Heart left ventricle (tissue), 13 donors: Measurements from ENCODE around the gene SLC4A9.

ENCODE experiments used
- POLR2A ChIP-seq, 2 donors: fragments of 450-650 bp; IDR thresholded peaks; one replicate each; pipeline ENCODE4 v1.6.1; 2017; ENCODE audit warnings: antibody characterized with exemption in 2 of 2, mild to moderate bottlenecking in 2 of 2, moderate library complexity in 2 of 2
- TF ChIP-seq, protein P1 (sequence below), 12 donors: fragments of 200-600 bp; sonication (generic) in 4 of 12; IDR thresholded peaks; one replicate each; pipeline versions ENCODE4 v1.5.0 to v1.8.0; 2018 to 2022; ENCODE audit warnings: antibody characterized with exemption in 12 of 12, mild to moderate bottlenecking in 5 of 12
- donor health status: ischemic (EF 13 %, LVEDD 7.1; RV severe dilation, severe dysfunction).
- donor health status: DM: no; HTN: yes; CAD: no.
- donor health status: DM: no; HTN: no; CAD: no.
- donor health status: ischemic (EF 25% LVEDD 6.9; RV normal size, moderate dysfunction).
- donor health status: ischemic (EF 25% LVEDD 5.7; RV mildly dilated, moderate dysfunction).
- donor health status: ischemic (EF 35%, LVEDD 5.7; RV mildly dilated, moderate dysfunction).
- donor health status: nonischemic (EF 11% LVEDD 7.7; RV severe dilation, severe dysfunction).
- donor health status: DM: yes; HTN: yes; CAD: no.
- donor health status: PGD.
- donor health status: ischemic (EF 29% LVEDD 5.4; RV normal size, mild dysfunction).
- donor health status: nonischemic (EF 23%, LVEDD 6.1; RV moderate dilation, normal function).

DNA sequence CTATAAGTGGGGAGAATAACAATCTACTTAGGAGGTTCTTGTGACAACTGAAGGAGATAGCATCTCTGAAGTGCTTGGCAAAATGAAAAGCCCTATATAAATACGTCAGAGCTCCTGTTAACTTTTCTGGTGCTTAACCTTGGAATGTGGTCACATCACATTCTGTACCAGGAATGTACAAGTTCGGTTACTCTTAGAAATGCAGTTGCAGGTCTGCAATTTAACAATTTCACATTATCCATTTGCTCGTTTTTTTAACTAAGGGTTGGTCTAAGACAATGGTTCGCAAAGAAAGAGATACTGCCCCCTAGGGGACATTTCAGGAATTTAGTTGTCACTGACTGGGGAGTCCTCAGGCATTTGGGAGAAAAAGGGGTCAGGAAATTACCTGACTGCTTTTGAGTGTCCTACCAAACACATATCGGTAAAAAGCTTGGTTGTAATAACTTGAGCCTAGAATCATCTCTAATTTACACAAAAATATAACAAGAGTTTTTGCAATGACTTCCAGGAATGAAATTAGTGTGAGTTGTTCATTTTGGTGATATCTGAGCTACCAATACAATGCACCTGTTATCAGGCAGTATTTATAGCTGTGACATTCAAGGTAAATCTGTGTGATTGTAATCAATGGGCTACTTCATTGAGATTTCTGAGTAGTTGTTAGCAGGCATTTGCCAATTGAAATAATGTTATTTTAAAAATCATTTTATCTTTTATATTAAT lies 8.2 kb upstream of the SLC4A9 start:
- TF ChIP-seq, protein P1, sequence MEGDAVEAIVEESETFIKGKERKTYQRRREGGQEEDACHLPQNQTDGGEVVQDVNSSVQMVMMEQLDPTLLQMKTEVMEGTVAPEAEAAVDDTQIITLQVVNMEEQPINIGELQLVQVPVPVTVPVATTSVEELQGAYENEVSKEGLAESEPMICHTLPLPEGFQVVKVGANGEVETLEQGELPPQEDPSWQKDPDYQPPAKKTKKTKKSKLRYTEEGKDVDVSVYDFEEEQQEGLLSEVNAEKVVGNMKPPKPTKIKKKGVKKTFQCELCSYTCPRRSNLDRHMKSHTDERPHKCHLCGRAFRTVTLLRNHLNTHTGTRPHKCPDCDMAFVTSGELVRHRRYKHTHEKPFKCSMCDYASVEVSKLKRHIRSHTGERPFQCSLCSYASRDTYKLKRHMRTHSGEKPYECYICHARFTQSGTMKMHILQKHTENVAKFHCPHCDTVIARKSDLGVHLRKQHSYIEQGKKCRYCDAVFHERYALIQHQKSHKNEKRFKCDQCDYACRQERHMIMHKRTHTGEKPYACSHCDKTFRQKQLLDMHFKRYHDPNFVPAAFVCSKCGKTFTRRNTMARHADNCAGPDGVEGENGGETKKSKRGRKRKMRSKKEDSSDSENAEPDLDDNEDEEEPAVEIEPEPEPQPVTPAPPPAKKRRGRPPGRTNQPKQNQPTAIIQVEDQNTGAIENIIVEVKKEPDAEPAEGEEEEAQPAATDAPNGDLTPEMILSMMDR (IDR thresholded peaks at IDR 0.05) = peak; percentile 75 to 97 (median 89)
- no peak for TF ChIP-seq POLR2A (IDR thresholded peaks at IDR 0.05)
